ENCODE results near the gene PKD1L1.

Gene PKD1L1

DNA sequence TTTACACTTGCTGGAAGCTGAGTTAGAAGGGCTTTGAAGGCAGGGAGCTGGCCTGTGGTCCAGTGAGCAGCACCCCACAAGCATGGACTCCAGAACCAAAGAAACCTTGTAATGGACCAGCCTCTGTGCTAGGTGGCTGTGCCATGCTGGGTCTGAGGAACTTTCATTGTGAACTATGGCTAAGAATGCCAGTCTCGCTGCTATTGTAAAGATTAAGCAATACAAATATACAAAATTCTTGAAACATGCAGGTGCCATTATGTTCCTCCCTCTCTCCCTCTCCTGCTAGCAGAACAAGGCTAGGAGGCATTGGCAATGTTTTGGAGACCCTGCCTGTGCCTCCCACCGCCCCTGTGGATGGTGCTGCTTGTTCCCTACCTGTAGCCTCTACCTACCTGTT, 105.0 kb downstream of the PKD1L1 start:
- no peak overlapping the region for H2AFZ ChIP-seq (ENCODE audit: low read depth, low read length)
- no peaks in the 10 kb centered on the region for H3K4me1 ChIP-seq (ENCODE audit: insufficient read depth, low read length)
- H3K36me3 ChIP-seq (ENCODE audit: insufficient read depth, low read length): no peaks in the 10 kb centered on the region
- H3K9me3 ChIP-seq (ENCODE audit: low read length): no peaks in the 10 kb centered on the region
- no peaks in the 10 kb centered on the region for H3K27me3 ChIP-seq (ENCODE audit: insufficient read depth, low read length)
- no peak overlapping the region for H3K4me3 ChIP-seq (ENCODE audit: low read length)

DNA sequence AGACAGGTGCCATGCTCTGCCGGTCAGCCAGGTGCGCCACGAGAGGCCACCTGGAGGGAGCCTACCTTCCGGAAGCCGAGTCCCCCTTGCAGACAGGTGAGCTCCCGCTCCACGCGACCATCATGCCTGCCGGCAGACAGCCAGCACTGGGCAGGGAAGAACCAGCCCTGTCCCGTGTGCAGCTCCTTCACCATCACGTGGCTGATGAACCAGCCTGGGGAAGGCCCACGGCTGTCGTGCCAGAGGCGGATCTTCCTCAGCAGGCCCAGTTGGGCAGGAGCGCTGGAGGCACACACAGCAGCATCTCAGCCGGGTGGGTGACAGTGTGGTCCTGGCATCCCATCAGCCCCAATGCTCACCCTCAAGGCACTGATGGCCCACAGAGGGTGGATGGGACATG, 108.9 kb downstream of the PKD1L1 start:
- H3K36me3 ChIP-seq (ENCODE audit: insufficient read depth, low read length): no peaks in the 10 kb centered on the region
- H3K27me3 ChIP-seq (ENCODE audit: insufficient read depth, low read length): no peaks in the 10 kb centered on the region
- no peak overlapping the region for H2AFZ ChIP-seq (ENCODE audit: low read depth, low read length)
- H3K4me1 ChIP-seq (ENCODE audit: insufficient read depth, low read length): no peaks in the 10 kb centered on the region
- no peak overlapping the region for H3K4me3 ChIP-seq (ENCODE audit: low read length)
- no peaks in the 10 kb centered on the region for H3K9me3 ChIP-seq (ENCODE audit: low read length)

DNA sequence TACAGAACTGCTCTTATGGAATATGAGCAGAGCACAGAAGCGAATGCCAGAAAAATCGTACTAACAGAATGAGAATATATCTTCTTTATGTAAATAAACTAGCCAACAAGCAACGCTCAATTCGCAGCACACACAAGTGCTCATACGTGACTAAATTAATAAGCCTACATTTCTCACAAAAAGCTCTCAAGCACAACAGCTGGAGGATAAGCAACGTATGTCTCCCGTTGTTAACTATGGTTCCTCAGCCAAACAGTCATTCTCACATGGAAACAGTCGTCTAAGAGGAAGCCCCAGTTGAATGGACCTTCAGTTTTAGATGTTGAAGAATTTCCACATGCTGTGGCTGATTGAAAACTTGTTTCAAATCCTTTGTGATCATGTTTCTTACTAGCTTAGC, 110.4 kb downstream of the PKD1L1 start:
- Histone ChIP-seq H3K4me1 (ENCODE audit: insufficient read depth, low read length) (no peaks in the 10 kb centered on the region), H2AFZ (ENCODE audit: low read depth, low read length) (no peak overlapping the region), H3K27me3 (ENCODE audit: insufficient read depth, low read length) (no peaks in the 10 kb centered on the region), H3K4me3 (ENCODE audit: low read length) (no peak overlapping the region), H3K36me3 (ENCODE audit: insufficient read depth, low read length) (no peaks in the 10 kb centered on the region), H3K9me3 (ENCODE audit: low read length) (no peaks in the 10 kb centered on the region)

DNA sequence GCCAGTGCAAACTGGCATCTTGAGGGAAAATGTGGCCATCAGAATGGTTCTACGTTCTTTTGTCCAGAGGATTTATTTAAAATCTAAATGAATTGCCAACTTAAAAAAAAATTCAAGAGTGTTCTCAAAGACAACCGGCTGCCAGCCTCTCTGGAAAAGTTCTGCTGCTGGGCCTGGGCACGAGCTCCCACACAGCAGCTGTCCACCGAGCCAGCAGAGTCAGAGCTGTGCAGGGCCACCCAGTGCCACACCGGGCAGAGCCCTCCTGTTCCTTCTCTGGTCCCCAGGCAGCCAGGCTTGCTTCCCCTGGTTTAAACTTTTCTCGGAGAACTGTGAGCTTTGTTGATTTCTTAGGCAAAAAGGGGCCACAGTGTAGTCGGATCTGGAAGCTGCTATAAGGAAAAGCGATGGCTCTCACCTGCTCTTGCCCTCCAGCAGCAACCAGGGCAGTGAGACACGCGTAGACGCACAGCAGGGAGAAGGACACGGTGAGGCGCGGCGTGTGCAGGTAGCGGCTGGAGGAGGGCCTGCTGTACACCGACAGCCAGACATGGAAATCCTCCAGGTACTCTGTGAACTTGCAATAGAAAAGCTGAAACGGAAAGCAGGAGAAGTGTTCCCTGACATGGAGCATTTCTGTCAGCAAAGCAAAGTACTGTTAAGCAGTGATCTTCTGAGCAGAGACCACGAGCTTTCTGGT, 111.6 kb downstream of the PKD1L1 start:
- H2AFZ ChIP-seq (ENCODE audit: low read depth, low read length): no peak overlapping the region
- no peaks in the 10 kb centered on the region for H3K27me3 ChIP-seq (ENCODE audit: insufficient read depth, low read length)
- no peaks in the 10 kb centered on the region for H3K9me3 ChIP-seq (ENCODE audit: low read length)
- no peak overlapping the region for H3K4me3 ChIP-seq (ENCODE audit: low read length)
- H3K4me1 ChIP-seq (ENCODE audit: insufficient read depth, low read length): no peaks in the 10 kb centered on the region
- H3K36me3 ChIP-seq (ENCODE audit: insufficient read depth, low read length): no peaks in the 10 kb centered on the region

DNA sequence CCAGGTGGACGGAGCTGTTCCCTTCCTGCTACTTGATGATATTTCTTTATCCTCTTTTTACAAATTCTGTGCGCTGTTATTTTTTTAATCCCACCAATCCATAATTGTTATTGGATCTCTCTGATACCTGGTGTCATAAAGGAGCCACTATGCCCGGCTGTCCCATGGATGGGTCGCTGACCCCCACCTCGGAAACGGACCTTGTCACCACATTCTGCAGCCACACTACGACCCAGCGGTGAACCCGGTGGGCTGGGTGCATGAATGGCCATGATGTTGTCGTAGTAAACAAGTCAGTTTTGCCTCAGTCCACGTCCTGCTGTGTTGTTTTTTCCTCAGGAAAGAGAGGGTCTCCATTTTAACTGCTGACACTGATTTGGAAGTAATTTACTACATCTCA, 112.2 kb downstream of the PKD1L1 start:
- no peaks in the 10 kb centered on the region for H3K27me3 ChIP-seq (ENCODE audit: insufficient read depth, low read length)
- H2AFZ ChIP-seq (ENCODE audit: low read depth, low read length): no peak overlapping the region

DNA sequence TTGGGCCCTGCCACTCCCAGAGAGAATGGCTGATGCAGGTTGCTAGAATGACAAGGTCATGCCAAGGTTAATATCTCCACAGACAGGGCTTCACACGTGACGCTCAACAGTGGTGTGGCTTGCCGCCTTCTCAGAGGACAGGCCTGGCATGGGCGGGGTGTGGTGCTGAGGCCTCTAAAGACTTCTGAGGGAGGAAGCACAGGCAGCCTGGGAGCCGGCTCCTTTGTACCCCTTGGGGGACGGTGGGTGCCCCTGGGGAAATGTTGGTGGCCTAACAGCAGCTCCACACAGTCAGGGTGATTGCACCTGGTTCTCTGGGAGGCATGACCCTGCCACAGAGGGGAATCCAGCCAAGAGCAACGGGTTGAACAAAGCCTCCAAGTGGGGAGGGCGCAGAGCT, 115.1 kb downstream of the PKD1L1 start:
- Histone ChIP-seq H3K27me3 (ENCODE audit: insufficient read depth, low read length) (no peaks in the 10 kb centered on the region), H3K36me3 (ENCODE audit: insufficient read depth, low read length) (no peaks in the 10 kb centered on the region), H3K4me3 (ENCODE audit: low read length) (no peak overlapping the region), H3K9me3 (ENCODE audit: low read length) (no peaks in the 10 kb centered on the region), H2AFZ (ENCODE audit: low read depth, low read length) (no peak overlapping the region), H3K4me1 (ENCODE audit: insufficient read depth, low read length) (no peaks in the 10 kb centered on the region)

More for the DNA sequence above, 112.2 kb downstream of the PKD1L1 start:
- H3K4me3 ChIP-seq (ENCODE audit: low read length): no peak overlapping the region
- no peaks in the 10 kb centered on the region for H3K36me3 ChIP-seq (ENCODE audit: insufficient read depth, low read length)
- H3K9me3 ChIP-seq (ENCODE audit: low read length): no peaks in the 10 kb centered on the region
- H3K4me1 ChIP-seq (ENCODE audit: insufficient read depth, low read length): no peaks in the 10 kb centered on the region

DNA sequence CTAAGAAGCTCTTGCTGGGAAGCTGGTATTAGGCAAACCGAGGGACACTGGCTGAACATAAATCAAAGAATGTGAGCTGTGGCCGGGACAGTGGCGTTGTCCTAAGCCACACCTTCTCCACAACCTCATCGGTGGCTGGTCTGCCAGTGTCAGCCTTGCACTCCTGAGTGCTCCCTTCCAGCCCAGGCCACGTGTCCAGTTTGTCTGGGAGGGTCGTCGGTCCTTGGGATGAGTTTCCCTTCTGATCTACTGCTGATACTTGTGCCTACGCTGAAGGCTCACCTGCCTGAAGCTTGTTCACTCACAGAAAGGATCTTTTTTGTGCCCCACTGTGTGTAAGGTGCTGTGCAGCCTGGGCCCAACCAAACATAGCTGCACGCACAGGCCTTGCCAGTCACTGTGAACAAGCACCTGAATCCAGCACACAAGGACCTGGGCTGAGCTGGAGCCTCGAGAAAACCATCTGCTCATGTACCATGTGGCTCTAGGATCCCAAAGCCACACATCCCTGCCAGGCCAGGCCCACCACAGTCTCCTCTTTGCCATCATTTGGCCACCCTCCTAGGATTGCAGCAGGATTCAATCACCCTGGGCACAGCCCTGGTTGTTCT, 116.1 kb downstream of the PKD1L1 start:
- Histone ChIP-seq H2AFZ (ENCODE audit: low read depth, low read length) (no peak overlapping the region), H3K4me1 (ENCODE audit: insufficient read depth, low read length) (no peaks in the 10 kb centered on the region), H3K27me3 (ENCODE audit: insufficient read depth, low read length) (no peaks in the 10 kb centered on the region), H3K36me3 (ENCODE audit: insufficient read depth, low read length) (no peaks in the 10 kb centered on the region), H3K9me3 (ENCODE audit: low read length) (no peaks in the 10 kb centered on the region), H3K4me3 (ENCODE audit: low read length) (no peak overlapping the region)

DNA sequence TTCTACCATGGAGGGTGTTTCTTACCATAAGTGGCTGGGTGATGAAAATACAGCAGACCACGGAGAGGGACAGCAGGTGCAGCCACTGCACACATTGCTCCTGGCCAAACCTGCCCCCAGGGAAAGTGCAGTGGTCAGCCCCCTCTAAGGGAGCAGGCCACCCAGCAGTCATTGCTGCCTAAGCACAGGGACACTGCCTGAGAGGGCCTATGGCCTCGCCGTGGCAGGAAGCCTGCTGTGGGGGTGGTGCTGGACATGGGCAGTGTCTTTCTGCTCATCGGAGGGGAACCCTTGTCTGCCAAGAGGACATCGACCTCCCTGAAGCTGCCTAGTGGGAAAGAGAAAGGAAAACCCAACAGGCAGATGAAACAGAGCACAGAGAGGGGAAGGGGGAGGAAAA, 118.3 kb downstream of the PKD1L1 start:
- Histone ChIP-seq H3K27me3 (ENCODE audit: insufficient read depth, low read length) (no peaks in the 10 kb centered on the region), H2AFZ (ENCODE audit: low read depth, low read length) (no peak overlapping the region), H3K4me3 (ENCODE audit: low read length) (no peak overlapping the region), H3K9me3 (ENCODE audit: low read length) (no peaks in the 10 kb centered on the region), H3K4me1 (ENCODE audit: insufficient read depth, low read length) (no peaks in the 10 kb centered on the region), H3K36me3 (ENCODE audit: insufficient read depth, low read length) (no peaks in the 10 kb centered on the region)

DNA sequence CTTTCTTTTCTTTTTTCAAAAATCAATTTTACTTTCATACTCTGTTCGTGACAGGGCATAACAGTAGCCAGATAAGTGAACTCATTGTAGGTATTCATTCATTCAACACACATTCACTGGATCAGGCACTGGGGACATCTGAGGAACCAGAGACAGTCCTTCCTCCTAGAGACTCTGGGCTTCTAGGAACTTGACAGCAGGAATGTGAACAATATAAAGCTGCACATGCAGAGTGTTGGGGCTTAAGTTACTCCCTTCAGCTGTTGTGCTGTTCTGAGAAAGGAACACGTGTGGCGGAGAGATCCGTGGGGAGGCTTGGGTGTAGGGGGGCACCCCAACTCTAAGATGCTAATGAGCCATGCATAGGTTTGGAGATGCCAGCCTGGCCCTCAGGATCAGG, 120.4 kb downstream of the PKD1L1 start:
- Histone ChIP-seq H3K9me3 (ENCODE audit: low read length) (no peaks in the 10 kb centered on the region), H3K4me3 (ENCODE audit: low read length) (no peak overlapping the region), H2AFZ (ENCODE audit: low read depth, low read length) (no peak overlapping the region), H3K4me1 (ENCODE audit: insufficient read depth, low read length) (no peaks in the 10 kb centered on the region), H3K36me3 (ENCODE audit: insufficient read depth, low read length) (no peaks in the 10 kb centered on the region), H3K27me3 (ENCODE audit: insufficient read depth, low read length) (no peaks in the 10 kb centered on the region)

DNA sequence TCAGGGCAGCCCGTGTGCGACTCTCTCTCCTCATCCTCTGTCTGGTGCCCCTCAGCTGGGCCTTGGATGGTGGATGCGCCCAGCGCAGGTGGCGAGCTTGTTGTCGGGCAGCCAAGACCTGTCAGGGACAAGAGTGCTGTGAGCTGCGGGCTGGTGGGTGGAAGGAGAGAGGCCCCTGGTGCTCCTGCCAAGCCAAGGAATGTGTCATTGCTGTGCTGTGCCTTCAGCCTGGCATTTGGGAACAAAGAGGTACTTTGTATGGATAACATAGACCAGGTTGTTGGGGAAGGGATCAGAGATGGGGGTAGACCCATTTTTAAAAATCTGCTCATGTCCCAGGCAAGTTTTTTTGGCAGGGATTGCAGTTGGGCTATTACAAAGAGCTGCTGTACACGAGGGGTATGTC, 120.9 kb downstream of the PKD1L1 start:
- H3K27me3 ChIP-seq (ENCODE audit: insufficient read depth, low read length): no peaks in the 10 kb centered on the region
- H3K9me3 ChIP-seq (ENCODE audit: low read length): no peaks in the 10 kb centered on the region
- no peak overlapping the region for H2AFZ ChIP-seq (ENCODE audit: low read depth, low read length)
- H3K4me1 ChIP-seq (ENCODE audit: insufficient read depth, low read length): no peaks in the 10 kb centered on the region
- H3K4me3 ChIP-seq (ENCODE audit: low read length): no peak overlapping the region
- H3K36me3 ChIP-seq (ENCODE audit: insufficient read depth, low read length): no peaks in the 10 kb centered on the region

DNA sequence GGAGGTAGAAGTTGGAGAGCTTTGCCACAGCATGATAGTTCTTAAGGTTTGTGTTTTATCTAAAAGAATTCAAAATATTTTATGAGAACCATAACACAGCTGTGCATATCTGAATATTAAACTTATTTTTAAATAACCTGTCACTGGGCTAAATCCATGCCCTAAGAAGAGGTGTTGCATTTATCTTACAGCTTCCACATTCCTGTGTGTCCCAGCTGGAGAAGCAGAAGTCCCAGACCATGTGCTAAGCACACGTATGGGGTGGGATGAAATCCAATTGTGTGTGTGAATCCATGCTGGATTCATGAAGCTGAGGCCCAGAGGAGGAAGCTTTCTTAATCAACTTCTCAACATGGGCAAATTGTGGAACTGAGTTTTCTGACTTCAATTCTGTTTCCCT, 121.5 kb downstream of the PKD1L1 start:
- Histone ChIP-seq H3K36me3 (ENCODE audit: insufficient read depth, low read length) (no peaks in the 10 kb centered on the region), H3K27me3 (ENCODE audit: insufficient read depth, low read length) (no peaks in the 10 kb centered on the region), H3K4me1 (ENCODE audit: insufficient read depth, low read length) (no peaks in the 10 kb centered on the region), H3K9me3 (ENCODE audit: low read length) (no peaks in the 10 kb centered on the region), H3K4me3 (ENCODE audit: low read length) (no peak overlapping the region), H2AFZ (ENCODE audit: low read depth, low read length) (no peak overlapping the region)

DNA sequence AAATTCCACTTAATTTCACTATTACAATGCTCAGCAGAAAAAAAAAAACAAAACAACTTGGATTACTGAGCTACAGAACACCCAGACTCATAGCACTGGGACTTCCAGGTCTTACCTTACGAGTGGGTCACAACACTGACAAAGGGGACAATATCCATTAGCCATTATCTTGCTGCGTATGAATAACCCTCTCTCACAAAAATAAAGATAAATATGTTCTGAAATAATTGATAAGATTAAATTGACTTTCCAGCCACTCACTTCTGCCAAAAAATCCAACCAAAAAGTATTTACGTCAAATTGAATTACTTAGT, 128.7 kb downstream of the PKD1L1 start:
- no peak overlapping the region for H2AFZ ChIP-seq (ENCODE audit: low read depth, low read length)
- H3K4me3 ChIP-seq (ENCODE audit: low read length): no peak overlapping the region
- H3K4me1 ChIP-seq (ENCODE audit: insufficient read depth, low read length): no peaks in the 10 kb centered on the region
- H3K36me3 ChIP-seq (ENCODE audit: insufficient read depth, low read length): no peaks in the 10 kb centered on the region
- H3K9me3 ChIP-seq (ENCODE audit: low read length): no peaks in the 10 kb centered on the region
- H3K27me3 ChIP-seq (ENCODE audit: insufficient read depth, low read length): no peaks in the 10 kb centered on the region

DNA sequence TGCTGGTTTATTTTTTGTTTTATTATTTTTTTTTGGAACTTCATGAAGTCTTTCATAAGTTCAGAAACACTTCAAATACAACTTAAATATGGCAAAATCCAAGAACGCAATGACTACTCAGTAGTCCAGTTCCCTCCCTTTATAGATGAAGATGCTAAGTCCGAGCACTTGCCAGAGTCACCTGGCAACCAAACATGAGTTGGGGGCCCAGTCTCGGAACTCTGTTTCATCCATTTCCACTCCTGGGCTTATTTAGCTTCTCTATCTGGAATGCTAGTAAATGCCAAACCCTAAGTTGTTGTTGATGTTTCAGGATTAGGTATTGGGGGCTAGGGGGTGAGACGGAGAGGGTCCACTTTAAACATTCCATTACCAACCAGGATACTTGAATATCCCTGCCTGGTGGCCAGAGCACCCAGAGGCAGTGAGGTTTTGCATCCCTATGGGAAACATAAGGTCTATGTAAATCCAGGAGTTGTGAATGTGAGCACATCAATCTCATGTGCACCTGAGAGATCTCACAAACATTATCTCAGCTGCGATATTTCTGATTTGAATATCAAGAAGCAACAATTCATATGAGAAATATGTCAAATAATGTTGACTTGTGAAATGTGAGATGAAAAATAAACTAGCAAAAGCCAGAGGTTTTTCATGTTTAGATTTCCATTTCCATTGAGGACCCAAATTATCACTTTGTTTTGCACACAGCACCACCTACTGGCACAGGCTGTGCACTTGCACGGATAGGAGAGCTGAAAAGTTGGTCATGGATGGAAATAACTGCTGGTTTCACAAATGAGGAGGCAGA, 129.3 kb downstream of the PKD1L1 start:
- no peak overlapping the region for H2AFZ ChIP-seq (ENCODE audit: low read depth, low read length)
- no peaks in the 10 kb centered on the region for H3K4me1 ChIP-seq (ENCODE audit: insufficient read depth, low read length)
- no peaks in the 10 kb centered on the region for H3K9me3 ChIP-seq (ENCODE audit: low read length)

More for the DNA sequence above, 129.3 kb downstream of the PKD1L1 start:
- no peaks in the 10 kb centered on the region for H3K27me3 ChIP-seq (ENCODE audit: insufficient read depth, low read length)
- no peaks in the 10 kb centered on the region for H3K36me3 ChIP-seq (ENCODE audit: insufficient read depth, low read length)
- H3K4me3 ChIP-seq (ENCODE audit: low read length): no peak overlapping the region
